NCI-H446 treated with DMSO at 0.1 percent for 48 hours (cell line): ENCODE measurements around the gene OTX2.

ENCODE experiments used
- DNase-seq: peaks from one replicate; lab custom pipeline; 2025; lab: John Stamatoyannopoulos, UW

The OTX2 gene

GRCh38 chr14:56812364-56813141 is 2.3 kb upstream of the OTX2 start:
- DNase-seq, result no peak

GRCh38 chr14:56811593-56812363 is 1.5 kb upstream of the OTX2 start:
- no peak for DNase-seq

GRCh38 chr14:56810836-56811592 is 735 bp upstream of the OTX2 start:
- DNase-seq, result no peak

GRCh38 chr14:56809270-56810146 is 771 bp downstream of the OTX2 start:
- DNase-seq, result no peak

- DNase-seq, result no peak
These were observed 1.7 kb downstream of the OTX2 start for GRCh38 chr14:56808383-56809269.

- DNase-seq, result no peak
These were observed 2.2 kb downstream of the OTX2 start for GRCh38 chr14:56808110-56808382.

GRCh38 chr14:56807386-56808109 is 2.7 kb downstream of the OTX2 start:
- DNase-seq, result no peak

GRCh38 chr14:56806760-56807159 is 3.5 kb downstream of the OTX2 start:
- no peak for DNase-seq

- DNase-seq, result no peak
These were observed 4.1 kb downstream of the OTX2 start for GRCh38 chr14:56805992-56806727.

GRCh38 chr14:56805201-56805991 is 4.9 kb downstream of the OTX2 start:
- DNase-seq, result no peak

- no peak for DNase-seq
These were observed 6.3 kb downstream of the OTX2 start for GRCh38 chr14:56803816-56804535.

GRCh38 chr14:56801920-56802319 is 8.4 kb downstream of the OTX2 start:
- DNase-seq, result no peak

GRCh38 chr14:56799343-56799645 is 11.0 kb downstream of the OTX2 start:
- no peak for DNase-seq

GRCh38 chr14:56798447-56799342 is 11.6 kb downstream of the OTX2 start:
- DNase-seq, result no peak

- no peak for DNase-seq
These were observed 12.5 kb downstream of the OTX2 start for GRCh38 chr14:56797569-56798446.

GRCh38 chr14:56797003-56797568 is 13.2 kb downstream of the OTX2 start:
- DNase-seq, result no peak
